NCI-H2196 treated with DMSO at 0.1 percent for 48 hours (cell line): ENCODE data around the gene CHMP4B.
"Not testable (repeated sequence)": the region's sequence is repeated elsewhere in the genome, so short reads cannot be mapped to it uniquely, and the experiment has no call there.

Experiments
- DNase-seq: peaks from one replicate; lab custom pipeline; 2025; ENCODE audit not compliant: unreplicated experiment; lab: John Stamatoyannopoulos, UW

The CHMP4B gene

DNA sequence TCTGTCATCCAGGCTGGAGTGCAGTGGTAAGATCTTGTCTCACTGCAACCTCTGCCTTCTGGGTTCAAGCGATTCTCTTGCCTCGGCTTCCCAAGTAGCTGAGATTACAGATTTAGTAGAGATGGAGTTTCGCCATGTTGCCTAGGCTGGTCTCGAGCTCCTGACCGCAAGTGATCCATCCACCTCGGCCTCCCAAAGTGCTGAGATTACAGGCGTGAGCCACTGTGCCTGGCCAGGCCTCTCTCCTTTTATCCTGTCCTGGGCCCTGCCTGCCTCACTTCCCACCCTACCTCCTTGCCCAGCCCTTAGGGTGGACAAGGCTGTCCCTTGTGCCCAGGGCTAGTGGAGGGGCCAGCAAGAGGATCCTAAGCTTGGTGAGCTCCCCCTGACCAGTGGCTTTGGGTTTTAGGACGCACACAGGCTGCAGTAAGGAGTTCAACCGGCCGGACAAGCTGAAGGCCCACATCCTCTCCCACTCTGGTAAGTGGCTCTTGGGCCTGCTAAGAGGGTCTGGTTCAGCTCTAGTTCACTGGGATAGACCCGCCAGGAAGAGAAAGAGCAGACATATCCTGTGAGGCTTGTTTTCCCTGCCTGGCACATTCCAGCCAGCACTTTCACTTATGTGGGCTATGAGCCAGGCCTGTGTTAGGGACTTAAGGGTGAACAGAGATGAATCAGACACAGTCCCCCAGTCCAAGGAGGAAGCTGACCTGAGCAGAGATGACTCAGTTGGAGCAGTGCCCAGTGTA, 21.9 kb upstream of the CHMP4B start:
- DNase-seq, result peak; percentile 86

- no peak for DNase-seq
These were observed 21.3 kb upstream of the CHMP4B start for GRCh38 chr20:33789858-33790182.

DNA sequence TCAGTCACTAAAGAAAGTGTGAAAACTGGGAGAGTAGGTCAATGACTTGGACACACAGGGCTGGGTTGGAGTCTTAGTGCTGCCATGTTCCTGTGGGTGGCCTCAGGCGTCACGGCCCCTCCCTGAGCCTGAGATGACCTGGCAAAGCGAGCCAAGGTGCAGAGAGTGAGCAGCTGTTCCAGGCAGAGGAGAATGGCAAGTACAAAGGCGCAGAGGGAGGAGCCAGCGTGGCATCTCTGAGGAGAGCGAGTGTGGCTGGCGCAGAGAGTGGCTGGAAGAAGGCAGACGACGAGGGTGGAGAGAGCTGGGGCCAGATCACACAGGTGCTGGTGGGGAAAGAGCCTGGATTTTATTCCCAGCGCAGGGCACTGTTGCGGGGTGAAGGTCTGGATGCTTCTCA, 20.6 kb upstream of the CHMP4B start:
- DNase-seq, result peak; percentile 86

GRCh38 chr20:33791021-33791420, 20.1 kb upstream of the CHMP4B start:
- DNase-seq, result no peak

- DNase-seq, result no peak
These were observed 19.6 kb upstream of the CHMP4B start for GRCh38 chr20:33791540-33791939.

GRCh38 chr20:33791959-33792597, 19.1 kb upstream of the CHMP4B start:
- no peak for DNase-seq

DNA sequence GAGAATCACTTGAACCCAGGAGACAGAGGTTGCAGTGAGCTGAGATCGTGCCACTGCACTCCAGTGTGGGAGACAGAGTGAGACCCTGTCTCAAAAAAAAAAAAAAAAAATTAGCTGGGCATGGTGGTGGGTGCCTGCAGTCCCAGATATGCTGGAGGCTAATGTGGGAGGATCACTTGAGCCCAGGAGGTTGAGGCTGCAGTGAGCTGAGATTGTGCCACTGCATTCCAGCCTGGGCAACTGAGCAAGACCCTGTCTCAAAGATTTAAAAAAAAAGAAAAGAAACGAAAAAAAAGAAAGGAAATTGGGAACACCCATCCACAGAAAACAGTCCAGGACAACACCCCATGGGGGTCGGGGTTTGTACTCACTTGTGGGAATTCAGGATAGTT, 18.6 kb upstream of the CHMP4B start:
- not testable (repeated sequence) for DNase-seq

DNA sequence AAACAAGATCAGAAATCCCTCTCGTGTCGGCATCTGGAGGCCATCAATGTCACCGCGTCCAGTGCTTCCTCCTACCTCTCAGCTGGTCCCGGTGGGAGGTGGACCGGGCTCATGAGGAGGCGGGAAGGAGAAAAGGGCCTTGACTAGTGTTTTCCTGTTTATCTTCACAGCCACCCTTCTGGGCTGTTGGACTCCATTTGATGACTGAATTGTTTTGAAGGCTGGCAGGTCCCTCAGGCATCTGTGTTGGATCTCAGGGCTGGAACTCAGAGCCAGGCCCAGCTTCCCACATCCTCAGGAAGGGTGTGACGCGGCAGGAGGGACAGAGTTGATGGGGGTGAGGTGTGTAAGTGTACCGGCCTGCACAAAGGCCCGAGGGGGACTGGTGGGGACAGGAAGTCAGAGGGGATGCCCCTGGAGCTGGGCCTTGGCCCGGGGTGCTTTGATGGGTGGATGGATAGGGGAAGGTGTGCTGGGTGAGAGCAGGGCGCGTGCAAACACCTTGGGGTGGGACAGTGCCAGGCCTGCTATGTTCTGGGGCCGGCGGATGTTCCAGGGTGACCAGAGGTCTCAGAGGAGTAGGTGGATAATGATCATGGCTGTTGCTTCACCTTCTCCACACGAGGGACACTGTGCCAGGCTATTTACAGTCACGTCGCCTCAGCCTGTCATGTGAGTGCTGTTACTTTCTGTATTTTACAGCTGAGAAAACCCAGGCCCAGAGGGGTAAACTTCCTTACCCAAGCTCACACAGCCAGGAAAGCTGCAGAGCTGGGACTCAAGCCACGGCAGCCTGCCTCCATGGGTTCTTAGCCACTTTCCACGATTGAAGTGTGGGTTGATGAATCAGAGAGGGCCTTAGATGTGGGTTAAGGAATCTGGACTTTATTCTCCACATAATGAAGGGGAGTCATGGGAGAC, 17.9 kb upstream of the CHMP4B start:
- DNase-seq, result no peak

GRCh38 chr20:33796263-33796906, 14.8 kb upstream of the CHMP4B start:
- DNase-seq, result peak; percentile 84

GRCh38 chr20:33796907-33797544, 14.1 kb upstream of the CHMP4B start:
- DNase-seq, result no peak

- no peak for DNase-seq
These were observed 12.7 kb upstream of the CHMP4B start for GRCh38 chr20:33798444-33798843.

DNA sequence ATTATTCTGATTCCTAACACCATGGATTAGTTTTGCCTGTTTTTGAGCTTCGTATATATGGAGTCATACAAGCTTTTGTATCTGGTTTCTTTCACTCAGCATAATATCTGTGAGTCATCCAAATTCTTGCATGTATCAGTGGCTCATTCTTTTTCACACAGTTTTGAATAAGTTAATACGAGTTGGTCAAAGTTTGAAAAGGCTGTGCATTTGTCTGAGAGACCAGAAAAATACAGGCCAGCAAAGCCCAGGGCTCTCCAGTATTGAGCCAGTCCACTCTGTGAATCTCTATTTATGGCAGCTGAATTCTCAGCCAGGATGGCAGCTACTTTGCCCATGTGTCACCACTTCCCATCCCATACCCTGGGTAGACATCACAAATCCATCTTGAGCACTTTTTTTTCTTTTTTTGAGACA, 7.2 kb upstream of the CHMP4B start:
- DNase-seq, result no peak

- no peak for DNase-seq
These were observed 2.8 kb upstream of the CHMP4B start for GRCh38 chr20:33808388-33808787.

- no peak for DNase-seq
These were observed 889 bp upstream of the CHMP4B start for GRCh38 chr20:33810259-33810658.

DNA sequence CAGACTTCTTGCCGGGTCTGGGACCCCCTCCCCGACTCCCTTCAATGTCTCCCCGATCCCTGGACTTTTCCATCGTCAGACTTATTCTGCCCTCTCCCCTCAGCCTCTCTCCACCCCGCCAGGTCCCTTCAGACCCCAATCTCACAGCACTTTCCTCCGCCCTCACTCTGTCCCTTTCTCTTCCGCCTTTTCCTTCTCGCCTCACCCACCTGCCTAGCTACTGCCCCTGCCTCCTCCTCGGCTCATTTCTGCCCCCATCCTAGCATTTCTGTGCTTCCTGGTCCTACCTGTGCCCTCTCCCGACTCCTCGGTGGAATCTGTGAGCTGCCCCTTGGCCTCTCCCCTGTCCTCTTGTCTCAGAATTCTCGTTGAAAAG, 616 bp downstream of the CHMP4B start:
- no peak for DNase-seq

- DNase-seq, result no peak
These were observed 1.2 kb downstream of the CHMP4B start for GRCh38 chr20:33812152-33812849.

DNA sequence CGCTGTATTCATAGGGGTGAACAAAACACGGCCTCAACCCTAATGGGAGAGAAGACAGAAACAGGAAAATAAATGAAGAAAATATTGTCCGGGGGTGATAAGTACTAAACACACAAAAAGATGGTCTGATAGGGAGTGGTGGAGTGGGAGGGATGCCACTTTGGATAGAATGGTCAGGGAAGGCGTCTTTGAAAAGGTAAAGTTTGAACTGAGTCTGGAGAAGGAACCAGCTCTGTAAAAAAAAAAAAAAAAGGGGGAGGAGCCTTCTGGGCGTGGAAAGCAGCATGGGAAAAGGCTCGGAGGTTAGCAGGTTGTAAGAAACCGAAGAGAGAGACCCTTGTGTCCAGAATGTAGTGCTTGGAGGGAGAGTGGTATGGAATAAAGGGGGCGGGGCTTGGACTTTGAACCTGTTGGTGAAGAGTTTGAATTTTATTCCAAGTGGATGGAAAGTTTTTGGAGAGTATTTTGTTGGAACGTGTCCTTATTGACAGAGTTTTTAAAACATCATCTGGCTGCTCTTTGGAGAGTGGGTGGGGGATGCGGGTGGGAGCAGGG, 1.8 kb downstream of the CHMP4B start:
- DNase-seq, result no peak

DNA sequence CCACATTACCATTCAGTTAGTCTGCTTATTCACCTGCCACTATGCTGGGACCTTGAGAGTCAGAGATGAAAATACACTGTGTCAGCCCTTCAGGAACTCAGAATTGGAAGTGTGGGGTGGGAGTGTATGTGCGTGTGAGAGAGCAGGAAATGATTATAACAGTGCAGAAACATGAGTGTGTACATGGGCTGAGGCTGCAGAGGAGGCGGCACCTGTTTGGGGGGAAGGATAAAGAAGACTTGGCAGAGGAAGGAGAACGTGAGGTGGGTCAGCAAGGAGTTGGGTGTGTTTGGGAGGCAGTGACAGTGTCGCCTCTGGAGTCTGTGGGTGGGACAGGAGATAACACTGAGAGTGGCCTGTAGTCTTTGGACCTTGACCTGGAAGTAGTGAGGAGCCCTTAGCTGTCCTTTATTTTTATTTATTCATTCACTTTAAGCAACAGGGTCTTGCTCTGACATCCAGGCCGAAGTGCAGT, 3.1 kb downstream of the CHMP4B start:
- no peak for DNase-seq

DNA sequence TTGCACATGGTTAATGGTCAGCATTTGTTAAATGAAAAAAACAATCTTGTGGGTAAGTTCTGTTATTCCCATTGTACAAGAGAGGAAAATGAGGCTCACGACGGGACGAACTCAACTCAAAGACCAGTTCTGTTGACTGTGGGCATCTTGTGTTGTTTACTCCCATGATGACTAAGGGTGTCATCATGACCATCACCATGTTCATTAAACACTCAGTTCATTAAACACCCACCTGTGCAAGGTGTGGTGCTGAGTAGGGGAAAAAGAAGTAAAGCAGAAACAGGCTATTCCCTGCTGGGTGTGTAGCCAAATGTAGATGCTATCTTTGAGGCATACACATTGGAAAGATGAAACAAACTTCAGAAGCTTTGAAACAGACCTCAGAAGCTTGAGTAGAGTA, 4.5 kb downstream of the CHMP4B start:
- no peak for DNase-seq

- no peak for DNase-seq
These were observed 5.0 kb downstream of the CHMP4B start for GRCh38 chr20:33816191-33816590.
